ENCODE results near the gene GALNS.

The GALNS gene

DNA sequence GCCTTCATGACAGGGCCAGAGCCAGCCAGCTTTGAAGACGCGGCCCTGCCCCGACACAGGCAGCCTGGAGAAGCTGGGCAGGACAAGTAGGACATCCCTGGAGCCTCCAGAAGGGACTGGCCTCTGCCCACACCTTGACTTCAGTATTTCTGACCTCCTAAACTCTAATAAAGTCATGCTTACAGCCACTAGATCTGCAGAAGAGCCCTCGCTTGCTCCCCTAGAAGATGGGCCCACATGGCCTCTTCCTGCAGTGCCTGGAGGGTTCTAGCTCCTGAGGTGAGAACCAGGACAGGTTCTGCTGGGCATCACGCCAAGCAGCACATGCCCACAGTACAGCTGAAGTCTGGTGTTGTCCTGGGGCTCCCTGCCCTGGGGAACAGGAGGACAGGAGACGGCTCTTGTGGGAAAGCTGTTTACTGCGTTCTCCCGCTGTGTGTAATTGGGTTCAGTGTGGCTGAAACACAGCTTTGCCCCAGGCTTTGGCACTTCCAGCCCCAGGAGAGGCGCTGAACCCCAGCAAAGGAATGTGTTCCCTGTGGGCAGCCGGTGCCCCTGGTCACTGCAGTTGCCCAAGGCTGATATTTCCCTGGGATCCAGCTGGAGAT lies 47.6 kb downstream of the GALNS start:
- Histone ChIP-seq H3K36me3 (ENCODE audit: control insufficient read depth, insufficient read depth, low read length) (peaks cover 58% of the 10 kb centered on the region), H3K4me3 (ENCODE audit: low read depth, low read length) (no peak overlapping the region), H3K27me3 (ENCODE audit: control insufficient read depth, insufficient read depth, low read length) (no peaks in the 10 kb centered on the region), H3K9me3 (ENCODE audit: control insufficient read depth, insufficient read depth, low read length) (no peaks in the 10 kb centered on the region), H3K9ac (ENCODE audit: low read depth, low read length) (no peak overlapping the region), H3K4me1 (ENCODE audit: control insufficient read depth, insufficient read depth, low read length) (peaks cover 5% of the 10 kb centered on the region)

DNA sequence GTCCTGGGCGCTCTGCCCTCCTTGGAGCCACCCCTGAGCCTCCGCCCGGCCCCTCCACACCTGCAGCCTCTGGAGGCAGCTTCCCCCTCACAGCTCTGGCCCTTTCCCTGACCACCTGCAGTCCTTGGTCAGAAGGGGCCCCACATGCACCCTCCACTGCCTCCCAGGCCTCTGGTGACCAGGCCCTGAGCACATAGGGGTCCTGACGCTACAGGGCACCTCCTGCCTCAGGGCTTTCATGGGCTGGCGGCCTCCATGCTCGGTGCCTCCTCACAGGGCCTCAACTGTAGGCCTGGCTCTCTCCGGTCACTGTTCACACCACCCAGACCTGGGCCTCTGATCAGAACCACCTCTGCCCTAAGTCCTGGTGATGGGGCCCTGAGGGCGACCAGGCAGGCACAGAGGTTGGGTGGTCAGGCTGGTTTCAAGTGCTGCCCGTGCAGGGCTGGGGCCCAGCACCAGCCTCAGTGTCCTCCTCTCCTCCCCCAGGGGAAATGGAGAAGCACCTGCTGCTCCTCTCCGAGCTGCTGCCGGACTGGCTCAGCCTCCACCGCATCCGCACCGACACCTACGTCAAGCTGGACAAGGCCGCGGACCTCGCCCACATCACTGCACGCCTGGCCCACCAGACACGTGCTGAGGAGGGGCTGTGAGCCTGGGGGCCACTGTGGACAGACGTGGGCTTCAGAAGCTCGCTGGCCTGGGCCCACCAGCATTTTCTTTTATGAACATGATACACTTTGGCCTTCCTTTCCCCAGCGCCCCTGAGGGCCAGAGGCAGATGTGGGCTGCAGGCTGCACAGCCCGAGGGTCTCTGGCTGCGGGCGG lies 48.9 kb downstream of the GALNS start:
- Histone ChIP-seq H3K27me3 (ENCODE audit: control insufficient read depth, insufficient read depth, low read length) (no peaks in the 10 kb centered on the region), H3K9ac (ENCODE audit: low read depth, low read length) (no peak overlapping the region), H3K36me3 (ENCODE audit: control insufficient read depth, insufficient read depth, low read length) (peaks cover 59% of the 10 kb centered on the region), H3K9me3 (ENCODE audit: control insufficient read depth, insufficient read depth, low read length) (no peaks in the 10 kb centered on the region), H3K4me1 (ENCODE audit: control insufficient read depth, insufficient read depth, low read length) (peaks cover 5% of the 10 kb centered on the region), H3K4me3 (ENCODE audit: low read depth, low read length) (no peak overlapping the region)

DNA sequence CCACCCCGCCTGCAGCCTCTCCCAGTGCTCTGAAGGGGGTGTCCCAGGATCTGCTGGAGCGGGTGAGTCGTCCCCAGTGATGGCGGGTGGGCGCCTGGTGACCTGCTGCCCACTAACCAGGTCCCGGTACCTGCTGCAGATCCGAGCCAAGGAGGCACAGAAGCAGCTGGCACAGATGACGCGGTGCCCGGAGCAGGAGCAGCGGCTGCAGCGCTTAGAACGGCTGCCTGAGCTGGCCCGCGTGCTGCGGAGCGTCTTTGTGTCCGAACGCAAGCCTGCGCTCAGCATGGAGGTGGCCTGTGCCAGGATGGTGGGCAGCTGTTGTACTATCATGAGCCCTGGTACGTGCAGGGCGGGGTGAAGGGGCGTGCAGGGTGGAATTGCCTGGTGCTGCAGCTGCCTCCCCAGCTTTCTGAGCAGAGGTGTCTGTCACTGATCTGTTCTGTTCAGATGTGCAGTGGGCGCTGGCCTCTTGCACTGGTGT lies 49.6 kb downstream of the GALNS start:
- Histone ChIP-seq H3K36me3 (ENCODE audit: control insufficient read depth, insufficient read depth, low read length) (peaks cover 59% of the 10 kb centered on the region), H3K9me3 (ENCODE audit: control insufficient read depth, insufficient read depth, low read length) (no peaks in the 10 kb centered on the region), H3K9ac (ENCODE audit: low read depth, low read length) (no peak overlapping the region), H3K4me3 (ENCODE audit: low read depth, low read length) (no peak overlapping the region), H3K27me3 (ENCODE audit: control insufficient read depth, insufficient read depth, low read length) (no peaks in the 10 kb centered on the region), H3K4me1 (ENCODE audit: control insufficient read depth, insufficient read depth, low read length) (peaks cover 5% of the 10 kb centered on the region)

DNA sequence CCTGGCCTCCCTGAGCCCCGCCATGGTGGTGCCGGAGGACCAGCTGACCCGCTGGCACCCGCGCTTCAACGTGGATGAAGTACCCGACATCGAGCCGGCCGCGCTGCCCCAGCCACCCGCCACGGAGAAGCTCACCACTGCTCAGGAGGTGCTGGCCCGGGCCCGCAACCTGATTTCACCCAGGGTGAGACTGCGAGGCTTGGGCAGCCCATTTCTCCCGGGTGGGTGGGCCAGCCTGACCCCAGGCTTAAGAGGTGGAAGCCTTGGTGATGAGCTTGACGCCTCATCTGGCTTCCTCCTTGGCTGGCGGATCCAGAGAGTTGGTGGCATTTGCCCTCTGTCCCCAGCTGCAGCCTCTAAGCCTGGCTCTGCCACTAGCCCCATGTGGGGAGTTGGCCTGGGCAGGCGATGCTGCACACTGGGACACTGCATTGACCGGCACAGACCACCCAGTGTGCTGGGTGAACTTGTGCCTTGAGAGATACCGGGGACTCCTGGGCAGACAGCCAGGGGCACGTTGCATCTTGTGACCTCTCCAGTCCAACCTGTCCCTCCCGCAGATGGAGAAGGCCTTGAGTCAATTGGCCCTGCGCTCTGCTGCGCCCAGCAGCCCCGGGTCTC lies 50.1 kb downstream of the GALNS start:
- no peaks in the 10 kb centered on the region for H3K27me3 ChIP-seq (ENCODE audit: control insufficient read depth, insufficient read depth, low read length)
- no peak overlapping the region for H3K4me3 ChIP-seq (ENCODE audit: low read depth, low read length)
- no peaks in the 10 kb centered on the region for H3K9me3 ChIP-seq (ENCODE audit: control insufficient read depth, insufficient read depth, low read length)
- H3K9ac ChIP-seq (ENCODE audit: low read depth, low read length), result no peak overlapping the region
- peaks cover 59% of the 10 kb centered on the region for H3K36me3 ChIP-seq (ENCODE audit: control insufficient read depth, insufficient read depth, low read length)
- H3K4me1 ChIP-seq (ENCODE audit: control insufficient read depth, insufficient read depth, low read length), result peaks cover 5% of the 10 kb centered on the region

DNA sequence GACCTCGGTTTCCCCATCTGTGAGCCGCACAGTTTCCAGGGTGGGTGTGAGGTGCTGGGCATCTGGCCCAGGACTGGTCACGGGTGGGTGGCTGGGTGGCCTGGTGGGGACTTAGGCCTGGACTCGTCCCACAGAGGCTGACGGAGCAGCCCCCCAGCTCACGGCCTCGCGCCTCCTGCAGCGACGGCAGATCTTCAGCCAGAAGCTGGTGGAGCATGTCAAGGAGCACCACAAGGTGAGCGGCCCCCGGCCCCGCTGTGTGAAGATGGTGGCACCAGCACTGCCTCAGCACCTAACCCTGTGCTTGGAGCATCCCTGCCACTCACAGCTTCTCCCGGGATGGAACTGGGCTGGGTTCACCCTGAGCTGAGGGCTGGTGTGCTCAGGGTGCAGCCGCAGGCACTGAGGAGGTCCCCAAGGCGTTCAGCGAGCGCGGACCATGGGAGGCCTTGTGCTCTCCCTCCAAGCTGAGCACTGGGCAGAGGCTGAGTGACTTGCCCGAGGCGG lies 50.8 kb downstream of the GALNS start:
- no peaks in the 10 kb centered on the region for H3K9me3 ChIP-seq (ENCODE audit: control insufficient read depth, insufficient read depth, low read length)
- H3K36me3 ChIP-seq (ENCODE audit: control insufficient read depth, insufficient read depth, low read length), result peaks cover 59% of the 10 kb centered on the region
- H3K27me3 ChIP-seq (ENCODE audit: control insufficient read depth, insufficient read depth, low read length), result no peaks in the 10 kb centered on the region
- no peak overlapping the region for H3K4me3 ChIP-seq (ENCODE audit: low read depth, low read length)
- H3K4me1 ChIP-seq (ENCODE audit: control insufficient read depth, insufficient read depth, low read length), result peaks cover 5% of the 10 kb centered on the region
- H3K9ac ChIP-seq (ENCODE audit: low read depth, low read length), result no peak overlapping the region

DNA sequence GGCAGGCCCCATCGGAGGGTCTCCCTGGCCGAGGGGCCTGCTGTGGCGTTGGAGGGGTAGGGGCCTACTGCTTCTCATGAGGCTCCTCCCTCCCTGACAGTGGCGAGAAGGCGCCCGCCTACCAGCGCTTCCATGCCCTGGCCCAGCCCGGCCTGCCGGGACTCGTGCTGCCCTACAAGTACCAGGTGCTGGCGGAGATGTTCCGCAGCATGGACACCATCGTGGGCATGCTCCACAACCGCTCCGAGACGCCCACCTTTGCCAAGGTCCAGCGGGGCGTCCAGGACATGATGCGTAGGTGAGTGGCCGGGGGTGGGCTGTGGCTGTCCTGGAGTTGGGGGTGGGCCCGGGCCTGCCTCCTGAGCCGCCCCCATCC lies 51.4 kb downstream of the GALNS start:
- Histone ChIP-seq H3K36me3 (ENCODE audit: control insufficient read depth, insufficient read depth, low read length) (peaks cover 59% of the 10 kb centered on the region), H3K27me3 (ENCODE audit: control insufficient read depth, insufficient read depth, low read length) (no peaks in the 10 kb centered on the region), H3K4me3 (ENCODE audit: low read depth, low read length) (no peak overlapping the region), H3K9ac (ENCODE audit: low read depth, low read length) (no peak overlapping the region), H3K9me3 (ENCODE audit: control insufficient read depth, insufficient read depth, low read length) (no peaks in the 10 kb centered on the region), H3K4me1 (ENCODE audit: control insufficient read depth, insufficient read depth, low read length) (no peaks in the 10 kb centered on the region)

DNA sequence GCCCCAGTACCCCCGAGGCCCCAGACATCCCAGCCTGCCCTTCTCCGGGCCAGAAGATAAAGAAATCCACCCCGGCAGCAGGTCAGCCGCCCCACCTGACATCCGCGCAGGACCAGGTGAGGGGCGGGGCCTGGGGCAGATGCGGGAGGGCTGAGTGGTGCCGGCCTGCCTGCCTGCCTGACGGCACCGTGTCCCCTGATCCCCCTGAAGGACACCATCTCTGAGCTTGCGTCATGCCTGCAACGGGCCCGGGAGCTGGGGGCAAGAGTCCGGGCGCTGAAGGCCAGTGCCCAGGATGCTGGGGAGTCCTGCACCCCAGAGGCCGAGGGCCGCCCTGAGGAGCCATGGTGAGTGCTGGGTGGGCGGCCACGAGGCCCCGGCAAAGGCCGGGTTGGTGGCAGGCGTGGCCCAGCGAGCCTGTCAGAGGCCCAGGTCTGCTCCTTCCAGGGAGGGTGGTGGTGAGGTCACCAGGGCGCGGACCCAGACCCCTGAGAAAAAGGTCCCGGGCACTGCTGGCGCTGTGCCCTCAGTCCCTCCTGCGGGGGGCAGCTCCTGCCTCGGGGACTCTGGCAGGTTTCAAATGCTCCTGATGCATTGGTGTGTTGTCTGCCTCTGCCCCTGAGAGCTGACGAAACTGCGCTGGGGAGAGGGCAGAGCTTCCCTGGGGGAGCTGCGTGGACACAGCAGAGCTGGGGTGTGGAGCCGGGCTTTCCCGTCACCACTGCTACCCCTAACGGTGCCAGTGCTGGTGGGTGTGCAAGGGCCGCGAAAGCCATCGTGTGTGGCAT lies 52.0 kb downstream of the GALNS start:
- H3K9ac ChIP-seq (ENCODE audit: low read depth, low read length), result peak overlapping the region; percentile 94
- peak overlapping the region; percentile 89 for H3K4me3 ChIP-seq (ENCODE audit: low read depth, low read length)
- H3K36me3 ChIP-seq (ENCODE audit: control insufficient read depth, insufficient read depth, low read length), result peaks cover 54% of the 10 kb centered on the region

DNA sequence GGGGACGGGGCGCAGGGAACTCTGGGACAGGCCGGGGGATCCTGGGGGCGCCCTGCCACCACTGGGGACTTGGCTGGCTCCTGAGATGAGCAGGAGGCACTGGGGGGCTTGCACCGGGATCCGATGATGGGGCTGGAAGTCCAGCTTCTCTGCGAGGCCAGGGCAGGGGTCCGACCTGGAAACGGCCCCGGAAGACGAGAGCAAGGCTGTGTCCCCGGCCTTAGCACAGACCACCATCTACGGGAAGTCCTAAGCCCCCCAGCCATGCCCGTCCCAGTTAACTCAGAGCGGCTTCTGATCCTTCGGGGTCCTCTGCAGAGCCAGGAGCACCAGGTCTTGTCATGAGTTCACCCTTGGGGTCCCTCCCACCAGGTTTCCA lies 52.6 kb downstream of the GALNS start:
- Histone ChIP-seq H3K4me3 (ENCODE audit: low read depth, low read length) (peak overlapping the region; percentile 89), H3K9me3 (ENCODE audit: control insufficient read depth, insufficient read depth, low read length) (no peaks in the 10 kb centered on the region), H3K36me3 (ENCODE audit: control insufficient read depth, insufficient read depth, low read length) (peaks cover 48% of the 10 kb centered on the region), H3K27me3 (ENCODE audit: control insufficient read depth, insufficient read depth, low read length) (no peaks in the 10 kb centered on the region), H3K4me1 (ENCODE audit: control insufficient read depth, insufficient read depth, low read length) (no peaks in the 10 kb centered on the region), H3K9ac (ENCODE audit: low read depth, low read length) (peak overlapping the region; percentile 94)

More for the DNA sequence above, 52.0 kb downstream of the GALNS start:
- Histone ChIP-seq H3K9me3 (ENCODE audit: control insufficient read depth, insufficient read depth, low read length) (no peaks in the 10 kb centered on the region), H3K4me1 (ENCODE audit: control insufficient read depth, insufficient read depth, low read length) (no peaks in the 10 kb centered on the region), H3K27me3 (ENCODE audit: control insufficient read depth, insufficient read depth, low read length) (no peaks in the 10 kb centered on the region)

DNA sequence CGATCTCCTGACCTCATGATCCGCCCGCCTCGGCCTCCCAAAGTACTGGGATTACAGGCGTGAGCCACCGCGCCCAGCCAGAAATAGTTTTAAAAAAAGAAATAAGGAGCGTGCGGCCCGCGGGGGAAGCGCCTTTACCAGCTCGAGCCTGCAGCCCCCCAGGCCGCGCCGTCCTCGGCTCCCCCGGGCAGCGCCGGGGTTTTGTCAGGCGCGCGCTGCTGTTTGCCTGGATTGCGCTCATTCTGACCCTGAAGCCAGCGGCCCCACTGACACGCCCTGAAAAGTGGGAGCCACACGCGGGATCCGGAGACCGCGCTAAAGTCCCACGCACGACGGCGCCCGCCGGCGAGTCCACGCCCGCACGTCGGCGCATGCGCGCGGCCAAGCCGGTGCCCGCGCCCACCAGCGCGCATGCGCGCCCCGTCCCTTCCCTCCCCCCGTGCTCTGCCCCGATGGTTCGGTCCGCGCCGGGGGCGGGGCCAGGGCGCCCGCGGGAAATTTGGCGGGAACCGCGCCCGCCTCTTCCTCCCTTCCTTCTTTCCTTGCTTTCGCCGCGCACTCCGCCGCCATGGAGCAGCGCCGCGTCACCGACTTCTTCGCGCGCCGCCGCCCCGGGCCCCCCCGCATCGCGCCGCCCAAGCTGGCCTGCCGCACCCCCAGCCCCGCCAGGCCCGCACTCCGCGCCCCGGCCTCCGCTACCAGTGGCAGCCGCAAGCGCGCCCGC lies 53.3 kb downstream of the GALNS start, which contains the start of gene CDT1:
Gene CDT1, plus strand, starts transcription at position 526 of the 724 bp plus-strand sequence. Its CDS starts 43 bp downstream, at position 569.
- H3K27me3 ChIP-seq (ENCODE audit: control insufficient read depth, insufficient read depth, low read length), result no peaks in the 10 kb centered on the region
- no peaks in the 10 kb centered on the region for H3K4me1 ChIP-seq (ENCODE audit: control insufficient read depth, insufficient read depth, low read length)
- peak within 1 kb of the TSS; percentile 94 for H3K9ac ChIP-seq (ENCODE audit: low read depth, low read length)
- H3K4me3 ChIP-seq (ENCODE audit: low read depth, low read length), result peak within 1 kb of the TSS; percentile 89
- H3K36me3 ChIP-seq (ENCODE audit: control insufficient read depth, insufficient read depth, low read length), result peaks cover 42% of the 10 kb centered on the region
- H3K9me3 ChIP-seq (ENCODE audit: control insufficient read depth, insufficient read depth, low read length), result no peaks in the 10 kb centered on the region

DNA sequence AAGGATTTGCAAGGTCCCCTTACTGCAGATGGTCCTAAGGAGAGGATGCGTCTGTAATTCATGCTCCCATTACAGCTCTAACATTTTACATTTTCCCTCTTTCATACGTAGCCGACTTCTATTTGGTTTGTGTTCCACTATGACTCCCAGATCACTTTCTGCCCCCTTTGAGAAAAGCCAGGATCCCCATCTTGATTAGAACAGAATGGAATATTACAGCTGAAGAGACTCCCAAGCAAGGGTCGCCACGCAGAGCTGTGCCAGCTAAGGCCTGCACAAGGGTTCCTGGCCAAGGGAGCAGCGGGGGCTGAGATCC lies 56.5 kb downstream of the GALNS start:
- no peaks in the 10 kb centered on the region for H3K27me3 ChIP-seq (ENCODE audit: control insufficient read depth, insufficient read depth, low read length)
- no peaks in the 10 kb centered on the region for H3K4me1 ChIP-seq (ENCODE audit: control insufficient read depth, insufficient read depth, low read length)
- H3K9me3 ChIP-seq (ENCODE audit: control insufficient read depth, insufficient read depth, low read length), result no peaks in the 10 kb centered on the region
- no peak overlapping the region for H3K4me3 ChIP-seq (ENCODE audit: low read depth, low read length)
- H3K9ac ChIP-seq (ENCODE audit: low read depth, low read length), result no peak overlapping the region
- H3K36me3 ChIP-seq (ENCODE audit: control insufficient read depth, insufficient read depth, low read length), result peaks cover 10% of the 10 kb centered on the region
